Neuron (in vitro differentiated cells): ENCODE results near the gene KCNK13.
"Not testable (repeated sequence)": the region's sequence is repeated elsewhere in the genome, so short reads cannot be mapped to it uniquely, and the experiment has no call there.

Experiments used
- H2AFZ ChIP-seq: one replicate; pipeline ENCODE4 v1.6.1; 2013; ENCODE audit warnings: low read depth, mild to moderate bottlenecking, inconsistent platforms, low read length, moderate library complexity
- H3K27me3 ChIP-seq: one replicate; pipeline ENCODE4 v1.6.1; 2013; ENCODE audit warnings: low read length; ENCODE audit not compliant: insufficient read depth
- H3K36me3 ChIP-seq: one replicate; pipeline ENCODE4 v1.6.1; 2013; ENCODE audit warnings: low read length; ENCODE audit not compliant: insufficient read depth
- H3K4me1 ChIP-seq: one replicate; pipeline ENCODE4 v1.6.1; 2013; ENCODE audit warnings: low read length; ENCODE audit not compliant: insufficient read depth
- H3K4me3 ChIP-seq: 2 replicates; pipeline ENCODE4 v1.5.1; 2013; ENCODE audit warnings: mild to moderate bottlenecking, low read length, moderate library complexity
- H3K9me3 ChIP-seq: one replicate; pipeline ENCODE4 v1.6.1; 2013; ENCODE audit warnings: low read length

KCNK13 gene

DNA sequence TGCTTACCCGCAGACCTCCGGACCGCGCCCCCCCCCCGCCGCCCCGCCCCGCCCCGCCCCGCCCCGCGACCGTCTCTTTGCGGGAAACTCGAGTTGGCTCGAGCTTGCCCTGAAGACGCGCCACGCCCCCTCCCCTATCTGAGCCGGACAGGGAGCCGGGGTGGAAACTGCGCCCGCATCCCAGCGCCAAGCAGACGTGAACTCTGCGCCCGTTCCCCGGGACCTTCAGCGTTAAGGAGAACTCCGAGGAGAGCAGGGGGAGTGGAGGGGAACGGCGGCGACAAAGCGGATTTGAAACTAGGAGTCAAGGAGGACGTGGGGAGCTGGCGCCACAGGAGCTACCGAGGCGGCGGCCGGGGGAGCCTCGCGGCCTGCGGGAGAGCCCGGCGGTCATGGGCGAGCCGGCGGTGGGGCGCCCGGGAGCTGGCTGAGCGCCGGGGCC is at the start of gene KCNK13:
Gene KCNK13 (plus strand): TSS at position 310 of the 442 bp plus-strand sequence. CDS start 212 bp downstream, outside the sequence.
- H2AFZ ChIP-seq: peak within 1 kb of the TSS; percentile 95
- H3K27me3 ChIP-seq: peaks cover 73% of the 10 kb centered on the region
- peaks cover 2% of the 10 kb centered on the region for H3K9me3 ChIP-seq
- peaks cover 7% of the 10 kb centered on the region for H3K4me1 ChIP-seq
- H3K36me3 ChIP-seq: no peaks in the 10 kb centered on the region
- peak within 1 kb of the TSS; percentile 46 for H3K4me3 ChIP-seq

GRCh38 chr14:90017371-90017770 is 44.4 kb upstream of the KCNK13 start:
- Histone ChIP-seq H2AFZ (no peak overlapping the region), H3K4me1 (no peaks in the 10 kb centered on the region)

GRCh38 chr14:90019824-90020523 is 41.8 kb upstream of the KCNK13 start:
- H3K36me3 ChIP-seq: peaks cover 68% of the 10 kb centered on the region

More at GRCh38 chr14:90017371-90017770, 44.4 kb upstream of the KCNK13 start:
- Histone ChIP-seq H3K9me3 (peaks cover 7% of the 10 kb centered on the region), H3K4me3 (no peak overlapping the region), H3K27me3 (no peaks in the 10 kb centered on the region), H3K36me3 (peaks cover 63% of the 10 kb centered on the region)

GRCh38 chr14:90023176-90023896 is 38.5 kb upstream of the KCNK13 start:
- Histone ChIP-seq H3K9me3 (no peaks in the 10 kb centered on the region), H2AFZ (no peak overlapping the region), H3K4me3 (no peak overlapping the region), H3K4me1 (no peaks in the 10 kb centered on the region), H3K36me3 (peaks cover 71% of the 10 kb centered on the region), H3K27me3 (no peaks in the 10 kb centered on the region)

More at GRCh38 chr14:90019824-90020523, 41.8 kb upstream of the KCNK13 start:
- H3K4me1 ChIP-seq: no peaks in the 10 kb centered on the region
- no peaks in the 10 kb centered on the region for H3K9me3 ChIP-seq
- no peaks in the 10 kb centered on the region for H3K27me3 ChIP-seq
- no peak overlapping the region for H3K4me3 ChIP-seq
- H2AFZ ChIP-seq: no peak overlapping the region

GRCh38 chr14:90024910-90025309 is 36.9 kb upstream of the KCNK13 start:
- peaks cover 61% of the 10 kb centered on the region for H3K36me3 ChIP-seq

DNA sequence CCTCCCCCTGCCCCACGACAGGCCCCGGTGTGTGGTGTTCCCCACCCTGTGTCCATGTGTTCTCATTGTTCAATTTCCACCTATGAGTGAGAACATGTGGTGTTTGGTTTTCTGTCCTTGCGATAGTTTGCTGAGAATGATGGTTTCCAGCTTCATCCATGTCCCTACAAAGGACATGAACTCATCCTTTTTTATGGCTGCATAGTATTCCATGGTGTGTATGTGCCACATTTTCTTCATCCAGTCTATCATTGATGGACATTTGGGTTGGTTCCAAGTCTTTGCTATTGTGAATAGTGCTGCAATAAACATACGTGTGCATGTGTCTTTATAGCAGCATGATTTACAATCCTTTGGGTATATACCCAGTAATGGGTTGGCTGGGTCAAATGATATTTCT is 35.2 kb upstream of the KCNK13 start:
- H3K27me3 ChIP-seq, H3K4me3 ChIP-seq, H3K9me3 ChIP-seq, H2AFZ ChIP-seq, H3K4me1 ChIP-seq: not testable (repeated sequence)
- H3K36me3 ChIP-seq: peaks cover 57% of the 10 kb centered on the region

More at GRCh38 chr14:90024910-90025309, 36.9 kb upstream of the KCNK13 start:
- H3K4me3 ChIP-seq: no peak overlapping the region
- no peak overlapping the region for H2AFZ ChIP-seq
- H3K9me3 ChIP-seq: peaks cover under 1% of the 10 kb centered on the region
- H3K27me3 ChIP-seq: no peaks in the 10 kb centered on the region
- no peaks in the 10 kb centered on the region for H3K4me1 ChIP-seq

GRCh38 chr14:90027842-90028241 is 34.0 kb upstream of the KCNK13 start:
- Histone ChIP-seq H3K36me3 (peaks cover 54% of the 10 kb centered on the region), H3K9me3 (peaks cover 2% of the 10 kb centered on the region), H3K4me1 (no peaks in the 10 kb centered on the region), H2AFZ (no peak overlapping the region), H3K27me3 (no peaks in the 10 kb centered on the region), H3K4me3 (no peak overlapping the region)

- Histone ChIP-seq H3K9me3 (peaks cover 2% of the 10 kb centered on the region), H2AFZ (no peak overlapping the region), H3K4me1 (no peaks in the 10 kb centered on the region), H3K4me3 (no peak overlapping the region), H3K36me3 (peaks cover 57% of the 10 kb centered on the region), H3K27me3 (no peaks in the 10 kb centered on the region)
Observed at GRCh38 chr14:90034156-90034555, 27.6 kb upstream of the KCNK13 start.

- Histone ChIP-seq H3K36me3 (peaks cover 63% of the 10 kb centered on the region), H3K9me3 (peaks cover 1% of the 10 kb centered on the region), H3K27me3 (no peaks in the 10 kb centered on the region), H3K4me1 (no peaks in the 10 kb centered on the region), H2AFZ (no peak overlapping the region), H3K4me3 (no peak overlapping the region)
Observed at GRCh38 chr14:90034835-90035525, 26.8 kb upstream of the KCNK13 start.

- H3K4me1 ChIP-seq: no peaks in the 10 kb centered on the region
- no peak overlapping the region for H3K4me3 ChIP-seq
- no peak overlapping the region for H2AFZ ChIP-seq
- no peaks in the 10 kb centered on the region for H3K27me3 ChIP-seq
- peaks cover 51% of the 10 kb centered on the region for H3K36me3 ChIP-seq
- H3K9me3 ChIP-seq: no peaks in the 10 kb centered on the region
Observed at GRCh38 chr14:90039253-90040010, 22.4 kb upstream of the KCNK13 start.

DNA sequence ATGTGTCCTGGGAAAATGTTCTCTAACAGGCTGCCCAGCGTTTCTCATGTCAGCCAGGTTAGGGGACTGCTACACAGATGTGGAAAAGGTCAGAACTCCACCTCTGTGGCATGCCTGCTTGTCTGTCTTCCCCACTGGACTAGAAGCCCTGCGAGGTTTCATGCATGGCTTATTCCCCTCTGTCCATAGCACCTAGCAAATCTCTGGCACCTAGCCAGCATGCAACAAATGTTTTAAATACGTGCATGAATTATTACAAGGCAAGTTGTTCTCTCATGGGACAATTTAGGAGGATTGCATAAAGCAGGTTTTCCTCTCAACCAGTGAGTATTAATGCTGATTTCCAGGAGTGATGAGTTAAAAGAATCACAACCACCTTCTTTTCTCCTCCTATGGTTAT is 21.4 kb upstream of the KCNK13 start:
- Histone ChIP-seq H3K4me3 (no peak overlapping the region), H3K9me3 (no peaks in the 10 kb centered on the region), H3K4me1 (no peaks in the 10 kb centered on the region), H2AFZ (no peak overlapping the region), H3K27me3 (no peaks in the 10 kb centered on the region), H3K36me3 (peaks cover 52% of the 10 kb centered on the region)

- no peaks in the 10 kb centered on the region for H3K9me3 ChIP-seq
- H2AFZ ChIP-seq: no peak overlapping the region
- no peaks in the 10 kb centered on the region for H3K4me1 ChIP-seq
- peaks cover 37% of the 10 kb centered on the region for H3K36me3 ChIP-seq
- no peak overlapping the region for H3K4me3 ChIP-seq
- no peaks in the 10 kb centered on the region for H3K27me3 ChIP-seq
Observed at GRCh38 chr14:90042496-90043252, 19.1 kb upstream of the KCNK13 start.
